ENCODE data around the gene MAPRE2.

DNA sequence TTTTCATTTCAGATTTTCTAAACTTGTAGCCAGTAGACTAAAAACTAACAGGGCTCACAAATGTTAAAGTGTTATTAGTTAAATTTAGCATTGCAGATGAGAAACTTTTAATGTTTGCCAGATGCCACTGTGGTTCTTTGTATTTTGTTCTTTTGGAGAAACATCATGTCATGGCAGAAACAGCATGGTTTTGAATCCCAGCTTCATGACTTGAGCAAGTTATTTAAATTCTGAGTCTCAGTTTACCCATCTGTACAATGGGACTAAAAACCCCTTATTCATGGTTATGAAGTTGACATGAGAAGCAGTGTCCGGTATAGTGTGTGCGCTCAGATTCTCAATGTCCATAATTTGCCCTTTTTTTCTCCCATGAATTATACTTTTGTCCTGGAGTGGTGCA lies 56.5 kb downstream of the MAPRE2 start:
- TF ChIP-seq, protein P1, sequence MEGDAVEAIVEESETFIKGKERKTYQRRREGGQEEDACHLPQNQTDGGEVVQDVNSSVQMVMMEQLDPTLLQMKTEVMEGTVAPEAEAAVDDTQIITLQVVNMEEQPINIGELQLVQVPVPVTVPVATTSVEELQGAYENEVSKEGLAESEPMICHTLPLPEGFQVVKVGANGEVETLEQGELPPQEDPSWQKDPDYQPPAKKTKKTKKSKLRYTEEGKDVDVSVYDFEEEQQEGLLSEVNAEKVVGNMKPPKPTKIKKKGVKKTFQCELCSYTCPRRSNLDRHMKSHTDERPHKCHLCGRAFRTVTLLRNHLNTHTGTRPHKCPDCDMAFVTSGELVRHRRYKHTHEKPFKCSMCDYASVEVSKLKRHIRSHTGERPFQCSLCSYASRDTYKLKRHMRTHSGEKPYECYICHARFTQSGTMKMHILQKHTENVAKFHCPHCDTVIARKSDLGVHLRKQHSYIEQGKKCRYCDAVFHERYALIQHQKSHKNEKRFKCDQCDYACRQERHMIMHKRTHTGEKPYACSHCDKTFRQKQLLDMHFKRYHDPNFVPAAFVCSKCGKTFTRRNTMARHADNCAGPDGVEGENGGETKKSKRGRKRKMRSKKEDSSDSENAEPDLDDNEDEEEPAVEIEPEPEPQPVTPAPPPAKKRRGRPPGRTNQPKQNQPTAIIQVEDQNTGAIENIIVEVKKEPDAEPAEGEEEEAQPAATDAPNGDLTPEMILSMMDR (IDR thresholded peaks at IDR 0.05; ENCODE audit: insufficient read depth, low read length, poor library complexity, severe bottlenecking): no peak
- no peak for TF ChIP-seq EZH2phosphoT487 (conservative IDR thresholded peaks at IDR 0.05; ENCODE audit: low read length)

All from SU-DHL-6 (cell line).